ENCODE data around the gene PLIN4. TPM values are rescaled to one million over a fixed set of nuclear protein-coding genes. Genes with fewer than 3 reads are reported as not detected.
"Not testable (repeated sequence)": the region's sequence is repeated elsewhere in the genome, so short reads cannot be mapped to it uniquely, and the experiment has no call there.

Gene PLIN4
- total RNA-seq = 0.64 and 1.4 TPM in 2 replicates

- DNase-seq (ENCODE audit: low read depth in 2 of 2) = peak; percentile 61 to 72
These were observed at the start of gene PLIN4 for GRCh38 chr19:4518345-4519171. Gene PLIN4 (minus strand): TSS chr19:4518486. CDS start chr19:4518272, 214 bp downstream.

GRCh38 chr19:4567584-4568071 lies 49.3 kb upstream of the PLIN4 start:
- DNase-seq (ENCODE audit: low read depth in 2 of 2) = peak; percentile 88 to 90

GRCh38 chr19:4566402-4567051 lies 48.2 kb upstream of the PLIN4 start:
- DNase-seq (ENCODE audit: low read depth in 2 of 2) = no peak

- not testable (repeated sequence) for DNase-seq (ENCODE audit: low read depth in 2 of 2)
These were observed 45.3 kb upstream of the PLIN4 start for GRCh38 chr19:4563562-4563961.

GRCh38 chr19:4562085-4562484 lies 43.8 kb upstream of the PLIN4 start:
- not testable (repeated sequence) for DNase-seq (ENCODE audit: low read depth in 2 of 2)

- DNase-seq (ENCODE audit: low read depth in 2 of 2) = peak; percentile 87 to 92
These were observed 41.3 kb upstream of the PLIN4 start, which contains the start of gene SEMA6B for GRCh38 chr19:4559569-4559968. Gene SEMA6B (minus strand): TSS chr19:4559684. CDS start chr19:4558457, 1,227 bp downstream.

GRCh38 chr19:4557971-4558941 lies 40.0 kb upstream of the PLIN4 start:
- DNase-seq (ENCODE audit: low read depth in 2 of 2) = peak in 1 of 2 donors; percentile 54

GRCh38 chr19:4557144-4557970 lies 39.1 kb upstream of the PLIN4 start:
- DNase-seq (ENCODE audit: low read depth in 2 of 2) = peak in 1 of 2 donors; percentile 60

- peak in 1 of 2 donors; percentile 84 for DNase-seq (ENCODE audit: low read depth in 2 of 2)
These were observed 38.4 kb upstream of the PLIN4 start for GRCh38 chr19:4556597-4557127.

- no peak for DNase-seq (ENCODE audit: low read depth in 2 of 2)
These were observed 37.6 kb upstream of the PLIN4 start for GRCh38 chr19:4555657-4556561.

- no peak for DNase-seq (ENCODE audit: low read depth in 2 of 2)
These were observed 36.4 kb upstream of the PLIN4 start for GRCh38 chr19:4554717-4555116.

- DNase-seq (ENCODE audit: low read depth in 2 of 2) = no peak
These were observed 35.5 kb upstream of the PLIN4 start for GRCh38 chr19:4553775-4554174.

GRCh38 chr19:4553092-4553695 lies 34.9 kb upstream of the PLIN4 start:
- DNase-seq (ENCODE audit: low read depth in 2 of 2) = no peak

- DNase-seq (ENCODE audit: low read depth in 2 of 2) = no peak
These were observed 34.2 kb upstream of the PLIN4 start for GRCh38 chr19:4552525-4552819.

- DNase-seq (ENCODE audit: low read depth in 2 of 2) = no peak
These were observed 32.3 kb upstream of the PLIN4 start for GRCh38 chr19:4550479-4551050.

- no peak for DNase-seq (ENCODE audit: low read depth in 2 of 2)
These were observed 31.7 kb upstream of the PLIN4 start for GRCh38 chr19:4550018-4550417.

GRCh38 chr19:4548238-4548584 lies 29.9 kb upstream of the PLIN4 start:
- no peak for DNase-seq (ENCODE audit: low read depth in 2 of 2)
